HepG2 (cell line): ENCODE data around the gene MAP3K9. TPM values are rescaled to one million over a fixed set of nuclear protein-coding genes. Genes with fewer than 3 reads are reported as not detected.

Experiments
- ATAC-seq: fragments of 200-7000 bp; cut with Tn5 transposase; 3 replicates; pipeline ENCODE4 v1.9.1; 2020; ENCODE audit warnings: mild to moderate bottlenecking, moderate library complexity
- BruUV-seq: library from RNA; stranded (reverse); fragments of 400-500 nt; replicated peaks from 2 replicates; lab custom pipeline; 2021; lab: Mats Ljungman, UMichigan
- CTCF ChIA-PET: fragments of 300-600 bp; formaldehyde crosslinking; extraction: SDS; loops from one replicate; lab custom pipeline; 2021; ENCODE audit warnings: low total read pairs, inconsistent platforms, low intra/inter-chr PET ratio; lab: Yijun Ruan, JAX
- POLR2A ChIA-PET: fragments of 350-600 bp; sonication (Branson Sonifier 250); formaldehyde crosslinking; loops from one replicate; lab custom pipeline; 2020; ENCODE audit warnings: antibody characterized with exemption, inconsistent platforms; lab: Yijun Ruan, JAX
- DNase-seq: peaks from one replicate; pipeline ENCODE4 v3.0.0-alpha.2; 2015; ENCODE audit warnings: low spot score
- FAIRE-seq: peaks from 3 replicates; lab custom pipeline; 2011; peaks lifted over from hg19 to GRCh38; lab: Jason Lieb, UNC
- H2AFZ ChIP-seq: one replicate; pipeline ENCODE4 v1.6.1; 2011; ENCODE audit warnings: low read length, inconsistent platforms
- H3K27ac ChIP-seq: fragments of 300-600 bp; 3 replicates; pipeline ENCODE4 v1.8.0; 2011; ENCODE audit warnings: mixed run types, mild to moderate bottlenecking, mixed read lengths, low read length, inconsistent platforms; ENCODE audit not compliant: insufficient read depth; ENCODE audit errors: extremely low read length
- H3K27me3 ChIP-seq, 2 experiments: fragments of 200-600 bp in 1 of 2; 2 replicates in 1 of 2; 3 replicates in 1 of 2; pipeline versions ENCODE4 v1.6.0 to v1.8.0; 2011; ENCODE audit warnings: low read length in 2 of 2, mild to moderate bottlenecking in 2 of 2, moderate library complexity in 2 of 2, inconsistent platforms in 1 of 2; ENCODE audit not compliant: insufficient read depth in 2 of 2, control insufficient read depth in 1 of 2
- H3K36me3 ChIP-seq, 2 experiments: fragments of 200-600 bp in 1 of 2; replicated peaks in 1 of 2; 2 replicates in 1 of 2; 3 replicates in 1 of 2; pipeline versions ENCODE4 v1.5.1 to v1.8.0; 2011; ENCODE audit warnings: low read length in 2 of 2, inconsistent platforms in 1 of 2; ENCODE audit not compliant: insufficient read depth in 2 of 2, control insufficient read depth in 1 of 2
- H3K4me1 ChIP-seq: 2 replicates; pipeline ENCODE4 v1.5.1; 2012; ENCODE audit warnings: low read length, inconsistent platforms; ENCODE audit not compliant: insufficient read depth
- H3K4me2 ChIP-seq: 2 replicates; pipeline ENCODE4 v1.6.0; 2011; ENCODE audit warnings: low read depth, low read length, inconsistent platforms
- H3K4me3 ChIP-seq, 3 experiments: fragments of 200-600 bp in 1 of 3; sonication (generic), shearing (Covaris generic) in 1 of 3; replicated peaks in 1 of 3; 2 replicates each; pipeline ENCODE4 v1.5.1; 2011 to 2016; ENCODE audit warnings: low read length in 3 of 3, inconsistent platforms in 2 of 3, low read depth in 2 of 3, mild to moderate bottlenecking in 2 of 3, control low read depth in 1 of 3, mixed read lengths in 1 of 3; ENCODE audit not compliant: insufficient read depth in 1 of 3
- H3K79me2 ChIP-seq: one replicate; pipeline ENCODE4 v1.6.1; 2011; ENCODE audit warnings: low read length, inconsistent platforms; ENCODE audit not compliant: insufficient read depth
- H3K9ac ChIP-seq: 2 replicates; pipeline ENCODE4 v1.6.0; 2011; ENCODE audit warnings: mild to moderate bottlenecking, low read depth, low read length, inconsistent platforms; ENCODE audit not compliant: insufficient read depth
- H3K9me3 ChIP-seq: 2 replicates; pipeline ENCODE4 v1.5.1; 2012; ENCODE audit warnings: mild to moderate bottlenecking, low read length
- H4K20me1 ChIP-seq: 2 replicates; pipeline ENCODE4 v1.6.0; 2011; ENCODE audit warnings: inconsistent platforms, mild to moderate bottlenecking, low read length, moderate library complexity; ENCODE audit not compliant: insufficient read depth
- BCL6 ChIP-seq: IDR thresholded peaks from 2 replicates; pipeline ENCODE4 v1.6.1; 2016; ENCODE audit warnings: missing genetic modification reagents, missing compliant biosample characterization
- FOXA1 ChIP-seq, 2 experiments: fragments of 450-650 bp in 1 of 2; sonication (generic) in 1 of 2; formaldehyde crosslinking in 1 of 2; IDR thresholded peaks; 2 replicates each; pipeline versions ENCODE4 v1.4.0 to v1.6.1; 2016 to 2020; ENCODE audit warnings: missing genetic modification reagents in 1 of 2
- HDAC2 ChIP-seq: sonication (generic); formaldehyde crosslinking; IDR thresholded peaks from 2 replicates; pipeline ENCODE4 v1.4.0; 2020; ENCODE audit warnings: missing genetic modification reagents
- KDM1A ChIP-seq: IDR thresholded peaks from 2 replicates; pipeline ENCODE4 v1.6.1; 2016; ENCODE audit warnings: missing compliant biosample characterization
- MAFK ChIP-seq, 2 experiments: IDR thresholded peaks in 1 of 2; conservative IDR thresholded peaks in 1 of 2; 2 replicates each; pipeline ENCODE4 v1.6.1; 2011; ENCODE audit warnings: improper control_type of control experiment in 2 of 2, low read length in 2 of 2
- MXD4 ChIP-seq: IDR thresholded peaks from 2 replicates; pipeline ENCODE4 v1.6.1; 2016; ENCODE audit warnings: mild to moderate bottlenecking, missing biosample characterization, missing genetic modification reagents
- NR2F6 ChIP-seq, 2 experiments: IDR thresholded peaks; 2 replicates each; pipeline ENCODE4 v1.6.1; 2016; ENCODE audit warnings: antibody characterized with exemption in 1 of 2, mild to moderate bottlenecking in 1 of 2
- POGZ ChIP-seq: sonication (generic); formaldehyde crosslinking; IDR thresholded peaks from 2 replicates; pipeline ENCODE4 v1.4.0; 2020; ENCODE audit warnings: mild to moderate bottlenecking, missing genetic modification reagents
- SAP130 ChIP-seq: IDR thresholded peaks from 2 replicates; pipeline ENCODE4 v1.6.1; 2016; ENCODE audit warnings: low read depth
- SSRP1 ChIP-seq: IDR thresholded peaks from 2 replicates; pipeline ENCODE4 v1.6.1; 2016; ENCODE audit warnings: control low read depth
- TCF12 ChIP-seq, 2 experiments: fragments of 450-650 bp in 1 of 2; sonication (generic) in 1 of 2; formaldehyde crosslinking in 1 of 2; IDR thresholded peaks; 2 replicates each; pipeline versions ENCODE4 v1.6.1 to v1.8.0; 2017 to 2022; ENCODE audit warnings: antibody characterized with exemption in 1 of 2, mild to moderate bottlenecking in 1 of 2, missing genetic modification reagents in 1 of 2, moderate library complexity in 1 of 2
- ZBTB21 ChIP-seq: sonication (generic); formaldehyde crosslinking; IDR thresholded peaks from 2 replicates; pipeline ENCODE4 v1.4.0; 2020; ENCODE audit warnings: missing genetic modification reagents
- ZFP62 ChIP-seq: sonication (generic); formaldehyde crosslinking; IDR thresholded peaks from 2 replicates; pipeline ENCODE4 v1.4.0; 2020; ENCODE audit warnings: missing genetic modification reagents
- ZKSCAN1 ChIP-seq: fragments of 150-350 bp; IDR thresholded peaks from 2 replicates; pipeline ENCODE4 v1.6.1; 2014; ENCODE audit warnings: low read length
- ZNF30 ChIP-seq: sonication (generic); formaldehyde crosslinking; IDR thresholded peaks from 2 replicates; pipeline ENCODE4 v1.5.0; 2020; ENCODE audit warnings: mild to moderate bottlenecking, missing genetic modification reagents
- ZNF841 ChIP-seq: sonication (generic); formaldehyde crosslinking; IDR thresholded peaks from 2 replicates; pipeline ENCODE4 v1.8.1; 2023; ENCODE audit warnings: missing genetic modification reagents, borderline replicate concordance
- ZSCAN22 ChIP-seq: sonication (generic); formaldehyde crosslinking; IDR thresholded peaks from 2 replicates; pipeline ENCODE4 v1.4.0; 2020; ENCODE audit warnings: mild to moderate bottlenecking, missing genetic modification reagents
- WGBS: methylation state at CpG from one replicate; pipeline ENCODE4 v1.1.6; 2017; ENCODE audit warnings: low lambda C conversion rate; 5-methylcytosine and 5-hydroxymethylcytosine counted together
- in situ Hi-C: cut with HindIII; loops from 2 replicates; pipeline ENCODE4 v1.10.0; 2017; ENCODE audit warnings: low pct_unique_long_range_greater_than_20kb; ENCODE audit not compliant: extremely low pct_ligation_motif_present
- intact Hi-C: fragments of 100-400 bp; cut with micrococcal nuclease; formaldehyde crosslinking; loops from one replicate; pipeline ENCODE4 v1.10.0; 2022; ENCODE audit not compliant: unreplicated experiment
- polyA plus RNA-seq, 8 experiments: library from polyadenylated mRNA; depleted of rRNA in 3 of 8; stranded (reverse) in 7 of 8; unstranded in 1 of 8; fragments of >200 nt; fragmentation: Illumina TruSeq in 4 of 8; extraction: Trizol in 4 of 8; gene quantifications; 2 replicates each; pipeline versions ENCODE4 v1.2.1 to v1.2.3, GENCODE V29; 2011 to 2016; ENCODE audit warnings: low read depth in 4 of 8, missing spikeins in 1 of 8, mixed read lengths in 1 of 8; ENCODE audit not compliant: insufficient read depth in 1 of 8
- total RNA-seq, 5 experiments: library from RNA; depleted of rRNA; stranded (reverse); fragments of >200 nt; fragmentation: Illumina TruSeq; extraction: Trizol; gene quantifications; 2 replicates each; pipeline ENCODE4 v1.2.3, GENCODE V29; 2016; ENCODE audit warnings: low read depth in 1 of 5
- TF ChIP-seq, protein P1 (sequence below): sonication (generic); formaldehyde crosslinking; conservative IDR thresholded peaks from 2 replicates; pipeline ENCODE4 v1.8.1; 2023; ENCODE audit warnings: missing genetic modification reagents
- TF ChIP-seq, protein P2 (sequence below): IDR thresholded peaks from 2 replicates; pipeline ENCODE4 v1.6.1; 2016; ENCODE audit warnings: low read depth, borderline replicate concordance
- TF ChIP-seq, protein P3 (sequence below): IDR thresholded peaks from 2 replicates; pipeline ENCODE4 v1.6.1; 2012; ENCODE audit warnings: low read length, improper control_type of control experiment
- TF ChIP-seq, protein P4 (sequence below), 2 experiments: fragments of 450-650 bp in 1 of 2; sonication (generic) in 1 of 2; formaldehyde crosslinking; IDR thresholded peaks; 2 replicates each; pipeline versions ENCODE4 v1.5.0 to v1.8.0; 2020 to 2022; ENCODE audit warnings: mild to moderate bottlenecking in 1 of 2, missing genetic modification reagents in 1 of 2

MAP3K9 gene
- total and polyA plus RNA-seq, 2 of the 13 experiments (the other 11 are each of a cell fraction or from before 2014, with no cell fraction given): 4.3 to 4.5 TPM

DNA sequence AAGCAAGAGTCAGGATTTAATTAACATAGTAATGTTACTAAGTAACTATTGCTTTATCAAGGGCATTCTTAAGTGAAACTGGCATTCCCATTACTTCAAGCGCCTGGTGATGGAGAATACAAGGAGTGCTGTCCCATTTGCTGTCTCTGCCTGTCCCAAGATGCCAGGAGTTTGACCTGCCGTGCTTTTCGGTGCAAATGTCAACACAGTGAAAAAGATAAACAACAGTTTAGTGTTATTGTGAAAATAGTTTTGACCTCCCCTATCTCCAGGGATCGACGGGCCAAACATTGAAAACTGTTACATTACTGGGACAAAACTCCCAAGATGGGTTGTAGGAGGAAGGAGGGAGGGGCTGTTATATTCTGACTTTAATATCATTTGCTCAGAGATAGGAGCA, 92.8 kb downstream of the MAP3K9 start:
- H3K27ac ChIP-seq: no peak overlapping the region
- no peaks in the 10 kb centered on the region for H3K36me3 ChIP-seq
- CTCF ChIA-PET: no interaction called here
- POLR2A ChIA-PET: no interaction called here
- no peak overlapping the region for H2AFZ ChIP-seq
- ATAC-seq: no peak; the same call in 2 of the 3 replicates
- peak overlapping the region; percentile 8 for H3K4me2 ChIP-seq
- no peaks in the 10 kb centered on the region for H3K79me2 ChIP-seq
- peaks cover 23% of the 10 kb centered on the region for H3K4me1 ChIP-seq
- FAIRE-seq: peak; percentile 28
- 5% methylated on average over 5 of the region's 5 CpGs for WGBS
- no peak overlapping the region for H3K9ac ChIP-seq
- H4K20me1 ChIP-seq: no peaks in the 10 kb centered on the region
- peaks cover 0 to 2% of the 10 kb centered on the region in 2 experiments; a peak in 1 of 5 replicates for H3K27me3 ChIP-seq
- no peaks in the 10 kb centered on the region for H3K9me3 ChIP-seq
- no peak overlapping the region for H3K4me3 ChIP-seq
- intact Hi-C loops: no loop called here
- DNase-seq: no peak
- BruUV-seq: no TSS peak
- in situ Hi-C loops: no loop called here
- TF ChIP-seq ZFP62 (no peak), NR2F6 (IDR thresholded peaks at IDR 0.05) (peak; percentile 47; the same call in 1 of the 2 replicates), NR2F6 (CRISPR knock-in tag; IDR thresholded peaks at IDR 0.05) (0 out of 2 replicates have a peak, but pooled peaks have one; percentile 49), ZNF30 (CRISPR knock-in tag) (no peak), ZNF841 (CRISPR knock-in tag) (no peak), SSRP1 (CRISPR knock-in tag) (no peak), POGZ (CRISPR knock-in tag) (no peak), ZKSCAN1 (no peak), MAFK (conservative IDR thresholded peaks at IDR 0.05 in 1 of 2, IDR thresholded peaks at IDR 0.05 in 1 of 2; ENCODE audit: low read length in 2 of 2) (no peak), MXD4 (CRISPR knock-in tag) (no peak), KDM1A (CRISPR knock-in tag) (no peak), HDAC2 (CRISPR knock-in tag) (no peak), ZBTB21 (CRISPR knock-in tag) (no peak), SAP130 (0 out of 2 replicates have a peak, but pooled peaks have one; percentile 12), BCL6 (CRISPR knock-in tag) (peak; percentile 33; the same call in 1 of the 2 replicates), FOXA1 (IDR thresholded peaks at IDR 0.05) (no peak), FOXA1 (CRISPR knock-in tag; IDR thresholded peaks at IDR 0.05) (peak; percentile 60; the same call in 1 of the 2 replicates), TCF12 (IDR thresholded peaks at IDR 0.05) (no peak), TCF12 (CRISPR knock-in tag; IDR thresholded peaks at IDR 0.05) (no peak), ZSCAN22 (CRISPR knock-in tag) (no peak)
- TF ChIP-seq, protein P1, sequence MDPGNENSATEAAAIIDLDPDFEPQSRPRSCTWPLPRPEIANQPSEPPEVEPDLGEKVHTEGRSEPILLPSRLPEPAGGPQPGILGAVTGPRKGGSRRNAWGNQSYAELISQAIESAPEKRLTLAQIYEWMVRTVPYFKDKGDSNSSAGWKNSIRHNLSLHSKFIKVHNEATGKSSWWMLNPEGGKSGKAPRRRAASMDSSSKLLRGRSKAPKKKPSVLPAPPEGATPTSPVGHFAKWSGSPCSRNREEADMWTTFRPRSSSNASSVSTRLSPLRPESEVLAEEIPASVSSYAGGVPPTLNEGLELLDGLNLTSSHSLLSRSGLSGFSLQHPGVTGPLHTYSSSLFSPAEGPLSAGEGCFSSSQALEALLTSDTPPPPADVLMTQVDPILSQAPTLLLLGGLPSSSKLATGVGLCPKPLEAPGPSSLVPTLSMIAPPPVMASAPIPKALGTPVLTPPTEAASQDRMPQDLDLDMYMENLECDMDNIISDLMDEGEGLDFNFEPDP (CRISPR knock-in tag): no peak
- TF ChIP-seq, protein P2, sequence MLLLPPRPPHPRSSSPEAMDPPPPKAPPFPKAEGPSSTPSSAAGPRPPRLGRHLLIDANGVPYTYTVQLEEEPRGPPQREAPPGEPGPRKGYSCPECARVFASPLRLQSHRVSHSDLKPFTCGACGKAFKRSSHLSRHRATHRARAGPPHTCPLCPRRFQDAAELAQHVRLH (CRISPR knock-in tag): no peak
- TF ChIP-seq, protein P3, sequence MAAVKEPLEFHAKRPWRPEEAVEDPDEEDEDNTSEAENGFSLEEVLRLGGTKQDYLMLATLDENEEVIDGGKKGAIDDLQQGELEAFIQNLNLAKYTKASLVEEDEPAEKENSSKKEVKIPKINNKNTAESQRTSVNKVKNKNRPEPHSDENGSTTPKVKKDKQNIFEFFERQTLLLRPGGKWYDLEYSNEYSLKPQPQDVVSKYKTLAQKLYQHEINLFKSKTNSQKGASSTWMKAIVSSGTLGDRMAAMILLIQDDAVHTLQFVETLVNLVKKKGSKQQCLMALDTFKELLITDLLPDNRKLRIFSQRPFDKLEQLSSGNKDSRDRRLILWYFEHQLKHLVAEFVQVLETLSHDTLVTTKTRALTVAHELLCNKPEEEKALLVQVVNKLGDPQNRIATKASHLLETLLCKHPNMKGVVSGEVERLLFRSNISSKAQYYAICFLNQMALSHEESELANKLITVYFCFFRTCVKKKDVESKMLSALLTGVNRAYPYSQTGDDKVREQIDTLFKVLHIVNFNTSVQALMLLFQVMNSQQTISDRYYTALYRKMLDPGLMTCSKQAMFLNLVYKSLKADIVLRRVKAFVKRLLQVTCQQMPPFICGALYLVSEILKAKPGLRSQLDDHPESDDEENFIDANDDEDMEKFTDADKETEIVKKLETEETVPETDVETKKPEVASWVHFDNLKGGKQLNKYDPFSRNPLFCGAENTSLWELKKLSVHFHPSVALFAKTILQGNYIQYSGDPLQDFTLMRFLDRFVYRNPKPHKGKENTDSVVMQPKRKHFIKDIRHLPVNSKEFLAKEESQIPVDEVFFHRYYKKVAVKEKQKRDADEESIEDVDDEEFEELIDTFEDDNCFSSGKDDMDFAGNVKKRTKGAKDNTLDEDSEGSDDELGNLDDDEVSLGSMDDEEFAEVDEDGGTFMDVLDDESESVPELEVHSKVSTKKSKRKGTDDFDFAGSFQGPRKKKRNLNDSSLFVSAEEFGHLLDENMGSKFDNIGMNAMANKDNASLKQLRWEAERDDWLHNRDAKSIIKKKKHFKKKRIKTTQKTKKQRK: no peak
- TF ChIP-seq, protein P4, sequence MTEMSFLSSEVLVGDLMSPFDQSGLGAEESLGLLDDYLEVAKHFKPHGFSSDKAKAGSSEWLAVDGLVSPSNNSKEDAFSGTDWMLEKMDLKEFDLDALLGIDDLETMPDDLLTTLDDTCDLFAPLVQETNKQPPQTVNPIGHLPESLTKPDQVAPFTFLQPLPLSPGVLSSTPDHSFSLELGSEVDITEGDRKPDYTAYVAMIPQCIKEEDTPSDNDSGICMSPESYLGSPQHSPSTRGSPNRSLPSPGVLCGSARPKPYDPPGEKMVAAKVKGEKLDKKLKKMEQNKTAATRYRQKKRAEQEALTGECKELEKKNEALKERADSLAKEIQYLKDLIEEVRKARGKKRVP (CRISPR knock-in tag; IDR thresholded peaks at IDR 0.05): no peak
